OCI-LY3 (cell line): ENCODE results near the gene SLC2A4.

Experiments
- EZH2phosphoT487 ChIP-seq: fragments of 200-600 bp; shearing (Covaris generic); IDR thresholded peaks from 2 replicates; pipeline ENCODE4 v1.6.1; 2018; ENCODE audit warnings: antibody characterized with exemption, mixed run types, low read depth
- TF ChIP-seq, protein P1 (sequence below): fragments of 200-600, 300-600 bp; sonication (generic); IDR thresholded peaks from 2 replicates; pipeline ENCODE4 v1.5.1; 2014; ENCODE audit warnings: antibody characterized with exemption, low read length, low read depth

GRCh38 chr17:7306911-7307685 is 25.6 kb downstream of the SLC2A4 start, which contains the start of gene EIF5A:
- TF ChIP-seq, protein P1, sequence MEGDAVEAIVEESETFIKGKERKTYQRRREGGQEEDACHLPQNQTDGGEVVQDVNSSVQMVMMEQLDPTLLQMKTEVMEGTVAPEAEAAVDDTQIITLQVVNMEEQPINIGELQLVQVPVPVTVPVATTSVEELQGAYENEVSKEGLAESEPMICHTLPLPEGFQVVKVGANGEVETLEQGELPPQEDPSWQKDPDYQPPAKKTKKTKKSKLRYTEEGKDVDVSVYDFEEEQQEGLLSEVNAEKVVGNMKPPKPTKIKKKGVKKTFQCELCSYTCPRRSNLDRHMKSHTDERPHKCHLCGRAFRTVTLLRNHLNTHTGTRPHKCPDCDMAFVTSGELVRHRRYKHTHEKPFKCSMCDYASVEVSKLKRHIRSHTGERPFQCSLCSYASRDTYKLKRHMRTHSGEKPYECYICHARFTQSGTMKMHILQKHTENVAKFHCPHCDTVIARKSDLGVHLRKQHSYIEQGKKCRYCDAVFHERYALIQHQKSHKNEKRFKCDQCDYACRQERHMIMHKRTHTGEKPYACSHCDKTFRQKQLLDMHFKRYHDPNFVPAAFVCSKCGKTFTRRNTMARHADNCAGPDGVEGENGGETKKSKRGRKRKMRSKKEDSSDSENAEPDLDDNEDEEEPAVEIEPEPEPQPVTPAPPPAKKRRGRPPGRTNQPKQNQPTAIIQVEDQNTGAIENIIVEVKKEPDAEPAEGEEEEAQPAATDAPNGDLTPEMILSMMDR = no peak
- TF ChIP-seq EZH2phosphoT487 = no peak
